OCI-LY3 (cell line): ENCODE measurements around the gene FHOD3.

Experiments used
- EZH2phosphoT487 ChIP-seq: fragments of 200-600 bp; shearing (Covaris generic); IDR thresholded peaks from 2 replicates; pipeline ENCODE4 v1.6.1; 2018; ENCODE audit warnings: antibody characterized with exemption, mixed run types, low read depth
- TF ChIP-seq, protein P1 (sequence below): fragments of 200-600, 300-600 bp; sonication (generic); IDR thresholded peaks from 2 replicates; pipeline ENCODE4 v1.5.1; 2014; ENCODE audit warnings: antibody characterized with exemption, low read length, low read depth

DNA sequence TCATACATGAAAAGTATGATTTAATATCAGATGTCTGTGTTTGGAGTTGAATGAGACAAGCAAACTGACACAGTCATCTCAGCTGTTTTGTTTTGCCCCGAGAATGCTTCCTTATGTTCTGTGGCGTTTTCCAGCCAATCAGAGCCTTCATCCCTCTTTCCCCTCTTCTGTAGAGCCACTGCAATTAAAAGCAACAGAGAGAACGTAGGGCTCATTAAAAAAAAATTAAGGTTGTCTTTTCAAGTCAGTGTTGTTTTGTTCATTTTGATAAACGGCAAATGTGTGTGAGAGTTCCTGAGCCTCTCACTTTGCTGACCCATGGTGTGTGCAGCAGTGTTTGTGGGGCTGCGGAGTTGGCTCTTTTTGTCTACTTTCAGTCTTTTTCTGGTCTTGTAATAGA is 216.0 kb downstream of the FHOD3 start:
- TF ChIP-seq, protein P1, sequence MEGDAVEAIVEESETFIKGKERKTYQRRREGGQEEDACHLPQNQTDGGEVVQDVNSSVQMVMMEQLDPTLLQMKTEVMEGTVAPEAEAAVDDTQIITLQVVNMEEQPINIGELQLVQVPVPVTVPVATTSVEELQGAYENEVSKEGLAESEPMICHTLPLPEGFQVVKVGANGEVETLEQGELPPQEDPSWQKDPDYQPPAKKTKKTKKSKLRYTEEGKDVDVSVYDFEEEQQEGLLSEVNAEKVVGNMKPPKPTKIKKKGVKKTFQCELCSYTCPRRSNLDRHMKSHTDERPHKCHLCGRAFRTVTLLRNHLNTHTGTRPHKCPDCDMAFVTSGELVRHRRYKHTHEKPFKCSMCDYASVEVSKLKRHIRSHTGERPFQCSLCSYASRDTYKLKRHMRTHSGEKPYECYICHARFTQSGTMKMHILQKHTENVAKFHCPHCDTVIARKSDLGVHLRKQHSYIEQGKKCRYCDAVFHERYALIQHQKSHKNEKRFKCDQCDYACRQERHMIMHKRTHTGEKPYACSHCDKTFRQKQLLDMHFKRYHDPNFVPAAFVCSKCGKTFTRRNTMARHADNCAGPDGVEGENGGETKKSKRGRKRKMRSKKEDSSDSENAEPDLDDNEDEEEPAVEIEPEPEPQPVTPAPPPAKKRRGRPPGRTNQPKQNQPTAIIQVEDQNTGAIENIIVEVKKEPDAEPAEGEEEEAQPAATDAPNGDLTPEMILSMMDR, result no peak
- no peak for TF ChIP-seq EZH2phosphoT487
